GM12892 (cell line): Measurements from ENCODE around the gene TAF3.

Experiments
- DNase-seq: peaks from one replicate; pipeline ENCODE4 v3.0.0; 2011; ENCODE audit not compliant: insufficient read length
- FAIRE-seq: peaks from 2 replicates; lab custom pipeline; 2011; peaks lifted over from hg19 to GRCh38; lab: Jason Lieb, UNC
- POLR2A ChIP-seq: IDR thresholded peaks from 2 replicates; pipeline ENCODE4 v1.6.1; 2011; ENCODE audit warnings: low read depth, low read length, control low read depth
- POLR2AphosphoS5 ChIP-seq: IDR thresholded peaks from 2 replicates; pipeline ENCODE4 v1.6.1; 2011; ENCODE audit warnings: low read depth, low read length, control low read depth
- TAF1 ChIP-seq: IDR thresholded peaks from 2 replicates; pipeline ENCODE4 v1.6.1; 2011; ENCODE audit warnings: low read depth, mild to moderate bottlenecking, control low read depth, low read length, borderline replicate concordance

TAF3 gene

DNA sequence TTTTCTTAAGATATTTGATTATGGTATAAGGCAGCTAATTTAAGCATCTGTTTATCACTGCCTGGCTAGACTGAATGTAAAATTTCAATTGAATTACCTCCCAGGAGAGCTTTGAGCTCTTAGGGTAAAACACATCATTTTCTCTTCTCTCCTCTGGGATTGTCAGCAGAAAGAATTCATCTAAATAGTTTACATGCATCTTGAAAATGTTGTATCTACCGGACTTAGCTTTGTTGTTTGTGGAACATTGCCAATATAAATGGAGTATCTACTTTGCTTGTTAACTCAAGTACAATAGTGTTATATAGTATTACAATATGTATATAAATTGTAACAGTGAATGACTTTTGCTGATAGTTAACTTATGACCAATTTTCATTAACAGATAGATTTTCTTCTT, 73.3 kb downstream of the TAF3 start:
- no peak for DNase-seq
- FAIRE-seq, result no peak
- TF ChIP-seq POLR2A, result no peak
- TF ChIP-seq POLR2AphosphoS5, result no peak
- TF ChIP-seq TAF1, result no peak

DNA sequence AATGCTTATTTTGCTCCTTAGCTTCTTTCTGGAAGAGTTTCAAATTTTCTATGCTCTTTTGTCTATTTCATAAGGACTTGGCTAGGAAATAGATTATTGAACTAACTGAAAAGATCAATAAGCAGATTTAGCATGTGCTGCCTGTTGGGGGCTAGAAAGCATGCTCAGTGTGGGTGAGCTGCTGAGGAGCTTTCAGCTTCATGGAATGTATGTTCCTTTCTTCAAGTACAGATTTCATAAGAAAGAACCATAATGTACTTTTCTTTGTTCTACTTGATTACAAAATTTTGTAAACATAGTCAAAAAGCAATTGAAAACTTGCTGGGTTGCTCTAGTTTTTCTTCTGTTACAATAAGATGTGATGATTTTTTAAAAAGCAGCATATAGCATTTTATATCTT, 73.8 kb downstream of the TAF3 start:
- TF ChIP-seq TAF1 (no peak), POLR2A (no peak), POLR2AphosphoS5 (no peak)
- no peak for FAIRE-seq
- no peak for DNase-seq

DNA sequence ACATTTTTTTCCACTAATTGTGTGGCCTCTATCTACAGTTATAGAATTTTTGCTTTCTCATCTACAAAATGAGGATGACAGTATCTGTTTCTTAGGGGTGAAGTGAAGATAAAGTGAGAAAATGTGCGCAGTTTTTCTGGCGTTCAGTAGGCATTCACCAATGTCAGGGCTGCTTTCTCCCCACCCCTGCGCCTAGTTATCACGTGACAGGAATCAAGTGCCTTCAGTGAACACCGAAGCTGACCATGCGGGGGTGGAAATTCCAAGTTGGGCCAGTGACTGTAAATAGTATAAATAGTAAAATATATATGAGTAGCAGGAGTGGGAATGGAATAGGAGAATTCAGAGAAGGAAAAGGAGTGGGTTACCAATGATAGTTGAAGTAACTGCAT, 77.4 kb downstream of the TAF3 start:
- DNase-seq (no peak), FAIRE-seq (no peak)
- no peak for TF ChIP-seq TAF1
- no peak for TF ChIP-seq POLR2AphosphoS5
- no peak for TF ChIP-seq POLR2A

DNA sequence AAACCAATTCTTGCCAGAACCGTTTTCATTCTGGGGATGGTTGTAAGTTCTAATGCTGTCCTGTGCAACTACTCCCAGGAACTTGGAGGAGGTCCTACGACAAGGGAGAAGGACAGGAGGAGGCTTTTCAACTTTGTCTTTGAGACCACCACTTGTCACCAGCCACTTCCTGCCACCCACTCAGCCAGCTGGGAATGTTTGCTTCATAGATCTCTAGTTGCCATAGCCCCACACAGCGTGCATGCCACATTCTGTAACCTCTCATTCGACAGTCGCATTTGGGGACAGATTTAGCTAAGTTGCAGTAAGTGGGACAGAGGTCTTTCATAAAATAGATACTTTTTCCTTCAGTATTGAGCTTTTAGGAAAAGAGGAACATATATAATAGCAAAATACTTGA, 78.0 kb downstream of the TAF3 start:
- DNase-seq (no peak), FAIRE-seq (no peak)
- TF ChIP-seq TAF1, result no peak
- TF ChIP-seq POLR2A, result no peak
- no peak for TF ChIP-seq POLR2AphosphoS5

DNA sequence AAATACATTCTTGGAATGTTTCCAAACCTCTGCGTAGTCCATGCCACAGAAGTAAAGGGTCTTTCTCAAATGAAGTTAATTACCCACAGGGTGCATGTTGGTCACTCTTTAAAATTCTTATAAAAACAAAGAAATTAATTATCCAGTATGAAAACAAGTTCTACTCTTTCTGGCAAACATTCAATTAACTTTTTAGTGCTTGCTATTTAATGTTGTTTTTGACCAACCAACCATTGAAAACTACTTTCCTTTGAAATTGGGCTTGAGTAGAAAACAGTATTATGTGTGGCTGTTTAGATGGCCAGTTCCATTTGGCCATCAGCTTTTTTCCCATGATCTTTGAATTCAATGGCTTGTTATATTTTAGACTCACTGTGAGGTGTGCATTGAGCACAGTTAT, 83.0 kb downstream of the TAF3 start:
- FAIRE-seq (no peak), DNase-seq (no peak)
- TF ChIP-seq POLR2A (no peak), TAF1 (no peak), POLR2AphosphoS5 (no peak)

DNA sequence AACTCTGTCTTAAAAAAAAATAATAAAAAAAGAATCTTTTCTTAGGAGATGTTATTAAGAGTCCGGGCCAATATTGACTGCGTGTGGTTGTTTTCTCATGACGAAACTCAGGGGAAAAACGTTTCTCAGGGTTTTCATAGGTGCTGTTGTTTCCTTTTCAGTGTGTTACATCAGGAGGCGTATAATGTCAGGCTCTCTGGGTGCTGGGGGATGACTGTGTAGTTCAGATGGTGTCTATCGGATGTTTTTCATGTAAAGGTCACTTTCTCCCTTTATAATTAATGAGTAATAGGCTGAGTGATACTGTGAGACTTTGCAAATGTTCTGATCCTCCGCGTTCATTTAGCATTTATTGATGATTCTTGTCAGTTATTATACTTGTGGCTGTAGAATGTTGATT, 84.1 kb downstream of the TAF3 start:
- TF ChIP-seq POLR2AphosphoS5, result no peak
- TF ChIP-seq POLR2A, result no peak
- TF ChIP-seq TAF1, result no peak
- FAIRE-seq, result no peak
- no peak for DNase-seq

DNA sequence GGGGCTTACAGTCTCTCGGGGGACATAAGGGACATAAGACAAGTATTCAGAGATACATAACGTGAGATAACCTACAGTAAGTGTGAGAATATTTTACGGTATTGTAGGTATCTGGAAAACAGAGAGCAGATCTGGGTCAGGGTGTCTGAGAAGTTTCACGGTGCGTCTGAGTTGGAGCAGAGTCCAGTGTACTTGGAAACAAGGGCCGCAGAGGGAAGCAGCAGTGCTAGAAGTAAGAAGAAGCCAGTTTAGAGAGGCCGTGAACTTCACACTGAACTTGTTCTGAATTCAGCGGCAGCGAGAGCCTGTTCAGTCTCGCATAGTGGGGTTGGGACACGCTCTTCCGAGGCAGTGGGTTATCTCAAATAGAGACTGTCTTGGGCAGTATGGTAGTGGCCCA, 85.5 kb downstream of the TAF3 start:
- DNase-seq (no peak), FAIRE-seq (no peak)
- TF ChIP-seq POLR2A (no peak), TAF1 (no peak), POLR2AphosphoS5 (no peak)

DNA sequence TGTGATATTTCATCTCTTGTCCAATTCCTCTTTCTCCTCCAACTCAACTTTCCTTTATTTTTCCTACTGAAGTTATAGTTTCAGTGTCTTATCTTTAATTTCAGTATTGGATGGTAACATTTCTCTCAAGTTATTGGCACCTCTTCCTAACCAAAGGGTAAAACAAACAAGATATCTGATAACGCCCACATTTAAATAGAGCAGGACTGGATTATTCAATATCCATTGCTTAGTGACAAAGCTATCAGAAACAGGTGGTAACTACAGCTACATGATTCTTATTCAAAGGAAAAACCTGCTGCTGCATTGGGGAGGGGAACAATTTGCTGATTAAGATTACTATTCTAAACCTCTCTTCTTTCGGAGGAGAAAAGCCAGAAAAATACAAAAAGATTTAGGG, 87.8 kb downstream of the TAF3 start:
- TF ChIP-seq POLR2AphosphoS5, result no peak
- no peak for TF ChIP-seq POLR2A
- no peak for TF ChIP-seq TAF1
- DNase-seq, result no peak
- no peak for FAIRE-seq

DNA sequence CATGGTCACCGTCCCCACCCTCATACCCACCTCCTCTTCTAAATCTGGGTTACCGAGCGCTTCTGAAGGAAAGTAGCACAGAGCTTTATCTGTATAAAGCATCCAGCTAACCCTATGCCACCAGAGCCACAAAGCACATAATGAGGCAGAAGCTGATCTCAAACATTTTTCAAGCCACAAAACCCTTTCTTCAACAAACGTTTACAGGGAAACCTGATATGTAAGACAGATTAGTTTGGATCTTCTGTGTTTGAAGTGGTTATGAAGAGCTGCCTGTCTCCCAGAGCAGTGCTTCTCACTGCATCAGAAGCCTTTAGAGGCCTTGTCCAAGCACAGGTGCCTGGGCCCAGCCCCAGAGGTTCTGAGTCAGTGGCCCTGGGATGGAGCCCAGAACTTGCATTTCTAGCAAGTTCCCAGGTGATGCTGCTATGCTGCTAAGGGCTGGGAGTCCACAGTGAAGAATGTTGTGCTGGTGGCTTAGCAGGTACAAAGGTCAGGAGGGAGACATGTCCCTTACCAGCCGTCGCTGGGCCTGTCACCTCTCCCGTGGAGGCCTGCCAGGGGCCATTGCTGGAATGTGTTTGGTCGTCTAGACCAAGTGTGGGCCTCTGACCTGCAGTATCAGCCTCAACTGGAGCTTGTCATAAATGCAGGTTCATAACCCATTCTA, 90.4 kb downstream of the TAF3 start:
- DNase-seq, result no peak
- no peak for FAIRE-seq
- TF ChIP-seq POLR2AphosphoS5, result no peak
- no peak for TF ChIP-seq POLR2A
- no peak for TF ChIP-seq TAF1

DNA sequence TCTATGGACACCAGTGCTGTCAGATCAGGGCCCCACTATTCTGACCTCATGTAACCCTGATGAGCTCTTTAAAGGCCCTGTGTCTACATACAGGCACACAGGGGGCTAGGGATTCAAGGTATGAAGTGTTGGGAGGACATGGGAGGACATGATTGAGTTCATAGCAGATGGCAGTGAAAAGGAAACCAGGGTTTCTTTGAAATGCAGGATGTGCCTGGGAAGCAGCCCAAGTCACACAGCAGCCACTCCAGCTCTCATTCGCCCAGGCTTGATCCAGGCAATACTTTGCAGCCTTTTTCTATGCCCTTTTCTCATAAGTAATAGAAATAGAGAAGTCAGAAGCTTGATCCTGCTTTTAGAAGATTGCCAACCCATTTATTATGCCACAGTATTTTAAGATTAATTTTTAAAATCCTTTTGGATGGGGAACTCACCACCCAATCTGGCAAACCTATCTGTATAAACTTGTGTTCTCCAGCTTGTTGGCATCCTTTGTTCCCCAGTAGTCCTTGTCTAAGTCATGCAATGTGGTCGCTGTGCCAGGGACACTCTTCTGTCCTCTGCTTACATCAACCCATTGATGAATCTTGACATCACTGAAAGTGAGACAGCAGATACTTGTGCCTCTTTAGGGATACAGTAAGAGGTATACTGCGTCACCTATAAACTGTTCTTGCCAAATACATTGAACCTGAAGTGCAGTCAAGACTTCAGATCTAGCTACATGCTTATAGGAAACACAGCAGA, 95.0 kb downstream of the TAF3 start:
- FAIRE-seq (no peak), DNase-seq (no peak)
- TF ChIP-seq POLR2AphosphoS5, result no peak

DNA sequence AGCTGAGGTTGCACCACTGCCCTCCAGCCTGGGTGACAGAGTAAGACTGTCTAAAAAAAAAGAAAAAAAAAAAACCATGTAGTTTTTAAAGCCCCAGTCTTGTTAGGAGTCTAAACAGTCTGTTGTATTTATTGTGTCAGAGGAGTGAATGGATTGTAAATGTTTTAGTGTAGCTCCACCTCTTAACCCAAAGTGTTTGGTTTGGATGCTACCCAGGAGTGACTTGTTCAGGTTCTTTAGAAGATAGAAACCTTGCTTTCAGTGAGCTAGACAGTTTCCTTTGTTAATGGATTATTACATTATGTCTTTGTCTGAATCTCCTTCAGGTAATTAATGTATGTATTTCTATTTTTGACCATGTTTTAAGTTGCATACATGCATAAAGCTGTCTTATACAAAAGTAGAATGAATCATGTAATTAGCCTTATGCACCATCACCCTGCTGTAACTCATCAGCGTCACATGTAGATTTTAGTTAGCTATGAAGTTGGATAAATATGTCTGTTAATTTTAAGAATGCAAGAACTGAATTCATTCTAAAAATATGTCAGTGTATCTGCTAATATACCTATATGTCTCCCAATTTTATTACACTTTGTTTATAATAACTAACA, 97.7 kb downstream of the TAF3 start:
- FAIRE-seq (no peak), DNase-seq (no peak)
- no peak for TF ChIP-seq POLR2AphosphoS5
- TF ChIP-seq POLR2A, result no peak
- no peak for TF ChIP-seq TAF1

DNA sequence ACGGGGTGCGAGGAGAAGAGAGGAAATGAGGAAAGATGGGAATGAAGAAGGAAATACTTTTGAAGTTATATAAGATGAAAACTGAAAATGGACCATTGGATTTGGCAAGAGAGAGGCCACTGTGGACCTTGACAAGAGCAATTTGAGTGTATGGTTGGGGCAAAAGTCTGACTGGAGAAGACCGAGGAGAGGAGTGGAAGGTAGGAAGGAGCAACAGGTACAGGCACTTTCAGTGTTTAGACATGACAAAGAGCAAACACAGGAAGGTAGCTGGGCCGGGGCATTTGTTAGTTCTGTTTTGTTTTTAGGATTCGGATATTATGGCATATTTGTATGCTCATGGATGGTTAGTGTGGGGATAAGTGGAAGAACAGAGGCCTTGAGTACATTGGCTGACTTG, 99.4 kb downstream of the TAF3 start:
- DNase-seq, result no peak
- TF ChIP-seq POLR2AphosphoS5 (no peak), TAF1 (no peak), POLR2A (no peak)
- FAIRE-seq, result no peak
